A673 (cell line): ENCODE measurements around the gene MED13.

ENCODE experiments used
- EZH2 ChIP-seq: fragments of 200-600 bp; sonication (generic); IDR thresholded peaks from 2 replicates; pipeline ENCODE4 v1.6.1; 2017; ENCODE audit warnings: borderline replicate concordance, low read depth, mild to moderate bottlenecking, mixed read lengths, antibody characterized with exemption, low read length; ENCODE audit not compliant: poor library complexity, severe bottlenecking
- TF ChIP-seq, protein P1 (sequence below): fragments of 300-800, 200-600 bp; sonication (generic); conservative IDR thresholded peaks from 2 replicates; pipeline ENCODE4 v1.5.1; 2017; ENCODE audit warnings: low read depth, mild to moderate bottlenecking, antibody characterized with exemption, low read length, moderate library complexity, mixed read lengths

DNA sequence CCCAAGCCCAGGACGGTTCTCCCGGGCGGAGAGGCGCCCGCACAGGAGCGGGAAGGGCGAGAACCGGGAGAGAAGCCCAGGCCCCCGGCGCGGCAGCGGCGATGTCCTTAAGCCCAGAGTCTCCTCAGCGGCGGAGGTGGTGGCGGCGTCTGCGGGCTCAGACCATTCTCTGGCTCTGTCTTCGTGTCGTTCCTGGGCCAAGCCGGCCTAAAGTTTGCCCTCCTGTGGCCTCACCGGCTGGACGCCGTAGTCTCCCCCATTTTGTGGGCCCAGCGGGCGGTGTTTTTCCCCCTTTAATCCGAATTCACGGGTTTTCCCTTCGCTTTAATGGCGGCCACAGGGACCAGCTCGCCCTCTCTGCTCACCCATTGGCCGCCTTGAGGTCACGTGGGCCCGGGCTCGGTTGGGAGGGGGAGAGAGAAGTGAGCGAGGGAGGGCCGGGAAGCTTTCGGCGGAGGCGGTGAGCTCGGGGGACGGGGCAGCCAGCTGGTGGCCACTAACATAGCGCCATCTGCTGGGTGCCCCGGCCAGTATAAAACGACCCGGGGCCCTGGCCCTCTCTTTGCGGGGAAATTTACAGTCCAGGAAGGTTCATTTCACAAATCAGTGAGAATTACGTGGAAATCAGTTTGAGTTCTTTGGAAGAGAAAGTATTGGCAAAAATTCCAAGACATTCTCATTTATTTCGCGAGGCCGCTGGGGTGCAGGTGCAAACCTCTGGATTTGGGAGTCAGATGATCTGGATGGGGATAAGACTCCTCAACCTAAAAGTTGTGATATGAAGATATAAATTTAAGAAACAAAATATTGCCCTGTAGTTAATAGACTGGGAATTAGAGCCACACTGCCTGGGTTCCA, 762 bp upstream of the MED13 start:
- TF ChIP-seq, protein P1, sequence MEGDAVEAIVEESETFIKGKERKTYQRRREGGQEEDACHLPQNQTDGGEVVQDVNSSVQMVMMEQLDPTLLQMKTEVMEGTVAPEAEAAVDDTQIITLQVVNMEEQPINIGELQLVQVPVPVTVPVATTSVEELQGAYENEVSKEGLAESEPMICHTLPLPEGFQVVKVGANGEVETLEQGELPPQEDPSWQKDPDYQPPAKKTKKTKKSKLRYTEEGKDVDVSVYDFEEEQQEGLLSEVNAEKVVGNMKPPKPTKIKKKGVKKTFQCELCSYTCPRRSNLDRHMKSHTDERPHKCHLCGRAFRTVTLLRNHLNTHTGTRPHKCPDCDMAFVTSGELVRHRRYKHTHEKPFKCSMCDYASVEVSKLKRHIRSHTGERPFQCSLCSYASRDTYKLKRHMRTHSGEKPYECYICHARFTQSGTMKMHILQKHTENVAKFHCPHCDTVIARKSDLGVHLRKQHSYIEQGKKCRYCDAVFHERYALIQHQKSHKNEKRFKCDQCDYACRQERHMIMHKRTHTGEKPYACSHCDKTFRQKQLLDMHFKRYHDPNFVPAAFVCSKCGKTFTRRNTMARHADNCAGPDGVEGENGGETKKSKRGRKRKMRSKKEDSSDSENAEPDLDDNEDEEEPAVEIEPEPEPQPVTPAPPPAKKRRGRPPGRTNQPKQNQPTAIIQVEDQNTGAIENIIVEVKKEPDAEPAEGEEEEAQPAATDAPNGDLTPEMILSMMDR: peak; percentile 98
- no peak for TF ChIP-seq EZH2
